Body of pancreas (tissue), 4 donors: ENCODE data around the gene CXXC5. TPM values are rescaled to one million over a fixed set of nuclear protein-coding genes. Genes with fewer than 3 reads are reported as not detected.

Experiments used
- ATAC-seq: fragments of 150-250 bp; one replicate; pipeline ENCODE4 v1.9.1; 2016
- DNase-seq, 4 donors: peaks; one replicate each; pipeline ENCODE4 v3.0.0-alpha.2; 2019
- H3K27ac ChIP-seq, 4 donors: fragments of 200-600 bp; sonication (generic); 1 replicate in 3 of 4; 2 replicates in 1 of 4; pipeline versions ENCODE4 v1.5.1 to v1.6.1; 2016 to 2019; ENCODE audit warnings: mild to moderate bottlenecking in 1 of 4, mixed read lengths in 1 of 4, moderate library complexity in 1 of 4
- H3K27me3 ChIP-seq, 2 donors: fragments of 200-600 bp; sonication (generic); one replicate each; pipeline ENCODE4 v1.6.0; 2016; ENCODE audit warnings: mild to moderate bottlenecking in 1 of 2
- H3K36me3 ChIP-seq, 2 donors: fragments of 200-600 bp; sonication (generic); replicated peaks in 1 of 2; 2 replicates each; pipeline ENCODE4 v1.5.1; 2016; ENCODE audit warnings: low read depth in 2 of 2; ENCODE audit not compliant: insufficient read depth in 1 of 2
- H3K4me1 ChIP-seq: fragments of 200-600 bp; sonication (generic); one replicate; pipeline ENCODE4 v1.6.0; 2016
- H3K4me3 ChIP-seq, 2 donors: fragments of 200-600 bp; sonication (generic); 1 replicate in 1 of 2; 2 replicates in 1 of 2; pipeline ENCODE4 v1.5.1; 2016 to 2019
- H3K9me3 ChIP-seq, 3 donors: fragments of 200-600 bp; sonication (generic); 1 replicate in 2 of 3; 2 replicates in 1 of 3; pipeline ENCODE4 v1.5.1; 2016
- CTCF ChIP-seq, 7 experiments: fragments of 450-650 bp in 4 of 7; fragments of 200-600 bp in 3 of 7; sonication (generic) in 3 of 7; IDR thresholded peaks; one replicate each; pipeline ENCODE4 v1.5.1; 2016 to 2019; ENCODE audit warnings: antibody characterized with exemption in 7 of 7
- POLR2A ChIP-seq, 3 donors: fragments of 450-650 bp; IDR thresholded peaks; one replicate each; pipeline ENCODE4 v1.6.1; 2016; ENCODE audit warnings: antibody characterized with exemption in 3 of 3, mild to moderate bottlenecking in 2 of 3
- WGBS, 2 donors: methylation state at CpG; one replicate each; pipeline ENCODE4 v1.1.5; 2017; 5-methylcytosine and 5-hydroxymethylcytosine counted together
- intact Hi-C: fragments of 100-400 bp; cut with DNase I; formaldehyde crosslinking; loops from one replicate; pipeline ENCODE4 v1.15.1; 2023
- total RNA-seq, 2 donors: library from RNA; depleted of rRNA; stranded (reverse); fragments of >200 nt; gene quantifications; one replicate each; pipeline ENCODE4 v1.1.0, GENCODE V29; 2016

The CXXC5 gene
- total RNA-seq, 2 donors from 2014 or later, result 86.6 to 87.7 TPM

DNA sequence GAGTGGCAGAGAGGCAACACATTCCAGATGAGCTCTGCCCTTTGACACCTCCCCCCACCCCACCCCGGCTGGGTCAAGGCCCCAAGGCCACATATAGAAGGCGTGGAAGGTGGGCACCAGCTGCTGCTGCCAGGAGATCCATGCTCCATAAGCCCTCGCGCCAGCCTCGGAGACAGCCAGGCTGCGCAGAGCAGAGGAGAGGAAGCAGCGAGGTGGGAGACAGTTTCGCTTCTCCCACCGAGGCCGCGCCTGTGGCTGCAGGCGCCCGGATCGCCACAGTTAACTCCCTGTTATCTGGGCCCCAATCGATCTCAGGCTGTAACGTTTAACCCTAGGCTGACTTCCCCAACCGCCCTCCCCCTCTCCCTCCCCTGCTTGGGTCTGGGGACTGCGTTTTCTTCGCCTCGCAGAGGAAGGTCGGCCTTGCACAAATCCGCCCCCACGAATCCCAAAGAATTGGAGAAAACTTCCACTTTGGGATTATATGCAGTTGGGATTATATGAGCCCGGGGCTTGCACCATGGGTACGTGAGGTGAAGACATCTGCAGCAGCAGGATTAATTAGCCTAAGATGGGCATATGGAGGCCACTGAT lies 1.1 kb upstream of the CXXC5 start:
- H3K27ac ChIP-seq, result peak overlapping the region in 3 of 4 donors; percentile 26 to 97 (median 94)
- H3K9me3 ChIP-seq, result no peaks in the 10 kb centered on the region
- intact Hi-C loops, result no loop called here
- 16 to 37% methylated on average over 9 to 24 of the region's 25 CpGs for WGBS, 2 donors
- TF ChIP-seq CTCF (IDR thresholded peaks at IDR 0.05) (no peak), POLR2A (IDR thresholded peaks at IDR 0.05) (no peak)
- ATAC-seq (no peak), DNase-seq (peak; percentile 25 to 47 (median 40))
- no peaks in the 10 kb centered on the region for H3K36me3 ChIP-seq
- H3K4me3 ChIP-seq, result no peak overlapping the region
- no peaks in the 10 kb centered on the region for H3K27me3 ChIP-seq
- peaks cover 57% of the 10 kb centered on the region for H3K4me1 ChIP-seq

DNA sequence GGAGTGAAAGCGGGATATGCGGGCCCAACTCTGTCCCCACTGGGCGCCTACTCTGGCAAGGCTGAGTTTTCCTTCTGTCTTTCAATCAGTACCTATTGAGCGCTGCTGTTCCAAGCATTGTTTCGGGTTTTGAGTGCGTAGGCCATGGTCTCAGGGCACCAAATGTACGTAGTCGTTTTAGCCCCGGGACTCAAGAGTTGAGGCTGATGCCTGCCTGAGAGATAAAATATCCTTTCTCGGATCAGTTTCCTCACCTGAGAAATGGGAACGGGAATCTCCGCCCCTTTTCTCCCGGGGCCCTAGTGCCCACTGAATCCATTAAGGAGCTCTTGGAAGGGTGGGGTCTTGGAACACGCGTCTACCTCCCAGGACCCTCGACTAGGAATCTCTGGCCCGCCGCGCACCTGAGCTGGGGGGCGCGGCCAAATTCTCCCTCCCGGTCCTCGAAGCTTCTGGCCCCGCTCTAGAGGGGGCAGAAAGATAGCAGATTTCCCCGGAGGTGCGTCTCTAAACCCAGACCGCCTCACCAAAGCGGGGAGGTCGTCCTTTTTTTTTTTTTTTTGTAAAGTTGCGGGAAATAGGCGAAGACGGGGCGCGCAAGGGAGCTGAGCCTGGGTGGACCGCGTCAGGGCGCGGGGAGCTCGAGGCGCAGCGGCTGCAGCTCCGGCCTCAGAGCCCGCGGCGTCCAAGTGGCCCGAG lies 494 bp upstream of the CXXC5 start:
- H3K27ac ChIP-seq, result peak overlapping the region; percentile 94 to 98 (median 96)
- TF ChIP-seq CTCF (IDR thresholded peaks at IDR 0.05) (peak in 1 of 7 experiments; percentile 0), POLR2A (IDR thresholded peaks at IDR 0.05) (no peak)
- 12 to 26% methylated on average over 24 to 46 of the region's 46 CpGs for WGBS, 2 donors

GRCh38 chr5:139649082-139649991 lies 1.2 kb downstream of the CXXC5 start:
- Histone ChIP-seq H3K4me1 (peaks cover 57% of the 10 kb centered on the region), H3K4me3 (peak overlapping the region; percentile 95 to 96), H3K27me3 (no peaks in the 10 kb centered on the region), H3K27ac (peak overlapping the region; percentile 94 to 98 (median 96)), H3K9me3 (no peaks in the 10 kb centered on the region), H3K36me3 (no peaks in the 10 kb centered on the region)
- intact Hi-C loops, result no loop called here
- 0 to 1% methylated on average over 39 to 72 of the region's 77 CpGs for WGBS, 2 donors
- no peak for TF ChIP-seq CTCF (IDR thresholded peaks at IDR 0.05)
- TF ChIP-seq POLR2A (IDR thresholded peaks at IDR 0.05), result no peak
- ATAC-seq (peak; percentile 8), DNase-seq (peak; percentile 28 to 53 (median 38))

More for the DNA sequence above, 494 bp upstream of the CXXC5 start:
- Histone ChIP-seq H3K4me3 (peak overlapping the region in 1 of 2 donors; percentile 95), H3K36me3 (no peaks in the 10 kb centered on the region), H3K4me1 (peaks cover 57% of the 10 kb centered on the region), H3K9me3 (no peaks in the 10 kb centered on the region), H3K27me3 (no peaks in the 10 kb centered on the region)
- ATAC-seq (no peak), DNase-seq (peak; percentile 13 to 46 (median 26))
- intact Hi-C loops, result no loop called here

DNA sequence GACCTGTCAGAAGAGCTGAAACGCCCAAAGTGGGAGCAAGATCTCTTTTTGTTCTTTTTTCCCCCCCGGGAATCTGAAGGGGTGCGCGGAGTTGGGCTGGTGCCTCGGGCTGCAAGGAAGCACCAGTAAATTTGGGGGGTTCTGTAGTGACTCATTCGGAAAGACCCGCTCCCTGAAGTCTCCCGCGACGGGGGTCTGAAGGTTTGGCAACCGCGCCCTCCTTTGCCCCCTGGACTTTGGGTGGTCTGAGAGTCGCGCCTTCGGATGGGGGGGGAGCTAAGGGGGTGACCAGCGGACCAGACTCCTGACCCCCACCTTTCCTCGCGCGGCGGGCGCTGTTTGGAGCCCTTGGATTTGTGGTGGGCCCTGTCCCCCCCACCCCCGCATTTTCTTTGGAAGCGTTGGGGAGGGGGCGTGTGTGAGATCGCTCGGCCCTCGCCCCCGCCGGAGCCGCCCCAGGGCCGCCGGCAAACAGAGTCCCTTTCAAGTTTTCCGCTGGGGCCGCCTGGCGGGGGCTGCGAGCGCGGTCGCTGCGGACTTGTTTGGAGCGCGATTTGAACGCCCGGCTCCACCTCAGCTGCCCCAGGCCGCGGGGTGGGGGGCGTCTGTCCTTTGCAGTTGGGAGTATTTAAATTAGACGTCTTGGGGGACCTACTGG lies 2.0 kb downstream of the CXXC5 start:
- Histone ChIP-seq H3K27ac (peak overlapping the region; percentile 94 to 98 (median 96)), H3K4me3 (peak overlapping the region; percentile 95 to 96), H3K27me3 (no peaks in the 10 kb centered on the region), H3K9me3 (no peaks in the 10 kb centered on the region), H3K36me3 (no peaks in the 10 kb centered on the region), H3K4me1 (peaks cover 57% of the 10 kb centered on the region)
- no peak for ATAC-seq
- WGBS, 2 donors, result 0% methylated on average over 6 to 46 of the region's 48 CpGs
- intact Hi-C loops, result no loop called here
- TF ChIP-seq CTCF (IDR thresholded peaks at IDR 0.05) (peak; percentile 31 to 51 (median 40)), POLR2A (IDR thresholded peaks at IDR 0.05) (no peak)
- peak in 3 of 4 donors; percentile 53 to 66 (median 57) for DNase-seq
